ENCODE data around the gene WHRN.

DNA sequence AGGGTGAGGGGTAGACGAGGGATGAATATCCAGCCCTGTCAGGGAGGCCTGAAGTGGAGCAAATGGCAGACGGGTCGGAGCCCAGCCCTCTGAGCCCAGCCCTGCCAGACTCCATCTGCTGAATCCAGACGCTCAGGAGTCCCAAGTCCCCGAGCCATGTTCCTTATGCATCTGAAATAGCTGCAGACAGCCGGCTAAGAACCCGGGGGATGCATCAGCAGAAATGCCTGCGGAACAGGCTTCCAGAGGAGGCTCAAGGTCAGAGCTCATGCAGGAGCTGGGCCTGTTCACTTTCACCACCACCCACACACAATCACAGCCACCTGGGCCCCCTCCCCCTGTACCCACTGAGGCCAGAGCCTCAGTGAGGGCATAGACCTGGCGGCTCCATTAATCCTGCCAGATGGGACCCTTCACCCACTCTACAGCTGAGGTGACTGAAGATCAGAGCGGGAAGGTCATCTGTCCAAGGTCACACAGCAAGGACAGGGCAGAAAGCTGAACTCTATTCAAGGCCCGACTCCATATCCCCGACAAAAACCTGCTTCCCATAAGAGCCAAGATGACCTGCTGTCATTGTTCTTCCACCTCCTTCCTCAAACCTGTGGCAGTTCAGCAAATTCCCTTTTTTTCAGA is 93.1 kb downstream of the WHRN start:
- TF ChIP-seq, protein P1, sequence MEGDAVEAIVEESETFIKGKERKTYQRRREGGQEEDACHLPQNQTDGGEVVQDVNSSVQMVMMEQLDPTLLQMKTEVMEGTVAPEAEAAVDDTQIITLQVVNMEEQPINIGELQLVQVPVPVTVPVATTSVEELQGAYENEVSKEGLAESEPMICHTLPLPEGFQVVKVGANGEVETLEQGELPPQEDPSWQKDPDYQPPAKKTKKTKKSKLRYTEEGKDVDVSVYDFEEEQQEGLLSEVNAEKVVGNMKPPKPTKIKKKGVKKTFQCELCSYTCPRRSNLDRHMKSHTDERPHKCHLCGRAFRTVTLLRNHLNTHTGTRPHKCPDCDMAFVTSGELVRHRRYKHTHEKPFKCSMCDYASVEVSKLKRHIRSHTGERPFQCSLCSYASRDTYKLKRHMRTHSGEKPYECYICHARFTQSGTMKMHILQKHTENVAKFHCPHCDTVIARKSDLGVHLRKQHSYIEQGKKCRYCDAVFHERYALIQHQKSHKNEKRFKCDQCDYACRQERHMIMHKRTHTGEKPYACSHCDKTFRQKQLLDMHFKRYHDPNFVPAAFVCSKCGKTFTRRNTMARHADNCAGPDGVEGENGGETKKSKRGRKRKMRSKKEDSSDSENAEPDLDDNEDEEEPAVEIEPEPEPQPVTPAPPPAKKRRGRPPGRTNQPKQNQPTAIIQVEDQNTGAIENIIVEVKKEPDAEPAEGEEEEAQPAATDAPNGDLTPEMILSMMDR (IDR thresholded peaks at IDR 0.05) = no peak
- TF ChIP-seq POLR2AphosphoS5 (IDR thresholded peaks at IDR 0.05) (no peak), POLR2A (IDR thresholded peaks at IDR 0.05; ENCODE audit: low read depth) (no peak)
